GM12891 (cell line): ENCODE measurements around the gene PLCB1.

Experiments used
- POLR2A ChIP-seq: IDR thresholded peaks from 2 replicates; pipeline ENCODE4 v1.6.1; 2011; ENCODE audit warnings: low read depth, low read length, control low read depth
- POLR2AphosphoS5 ChIP-seq: IDR thresholded peaks from 2 replicates; pipeline ENCODE4 v1.6.1; 2011; ENCODE audit warnings: low read depth, low read length, control low read depth

DNA sequence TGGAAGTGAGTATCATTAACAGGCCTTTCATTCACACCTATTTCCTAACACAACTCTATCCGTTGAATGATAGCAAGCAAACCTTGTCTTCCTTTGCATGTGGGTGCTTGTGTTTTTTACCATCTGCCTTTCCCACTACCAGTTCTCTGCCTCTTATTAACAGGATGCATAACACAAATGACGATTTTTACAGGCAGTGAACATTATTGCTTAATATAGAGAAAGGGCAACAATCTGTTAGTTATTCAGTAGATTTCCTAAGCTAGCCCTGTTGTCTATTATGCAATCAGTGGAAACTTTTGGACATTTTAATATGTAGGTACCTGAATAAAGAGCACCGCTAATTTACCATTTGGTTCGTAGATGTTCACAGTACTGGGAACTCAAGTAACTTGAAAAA lies 588.0 kb downstream of the PLCB1 start:
- TF ChIP-seq POLR2A = no peak
- TF ChIP-seq POLR2AphosphoS5 = no peak
